Activated naive CD4-positive, alpha-beta T cell treated with anti-CD3 and anti-CD28 coated beads for 36 hours (primary cell): ENCODE results near the gene IGFBP1. TPM values are rescaled to one million over a fixed set of nuclear protein-coding genes. Genes with fewer than 3 reads are reported as not detected.

Experiments
- CTCF ChIA-PET: fragments of 350-600 bp; sonication (Branson Sonifier 250); formaldehyde crosslinking; loops from one replicate; lab custom pipeline; 2021; ENCODE audit warnings: antibody characterized with exemption; lab: Charles Lee
- DNase-seq: peaks from one replicate; pipeline ENCODE4 v3.0.0-alpha.2; 2020
- H3K27ac Mint-ChIP-seq: one replicate; pipeline ENCODE4 v1.8.0; 2021; ENCODE audit warnings: mild to moderate bottlenecking, mixed read lengths
- H3K27me3 Mint-ChIP-seq: one replicate; pipeline ENCODE4 v1.8.0; 2021; ENCODE audit warnings: low read depth, mixed read lengths
- H3K36me3 Mint-ChIP-seq: one replicate; pipeline ENCODE4 v1.8.0; 2021; ENCODE audit warnings: low read depth, mixed read lengths
- H3K4me1 Mint-ChIP-seq: one replicate; pipeline ENCODE4 v1.8.0; 2021; ENCODE audit warnings: low read depth, mixed read lengths
- H3K4me3 Mint-ChIP-seq: one replicate; pipeline ENCODE4 v1.8.0; 2021; ENCODE audit warnings: mild to moderate bottlenecking, moderate library complexity, mixed read lengths
- H3K9me3 Mint-ChIP-seq: one replicate; pipeline ENCODE4 v1.8.0; 2021; ENCODE audit warnings: mixed read lengths
- intact Hi-C: fragments of 100-400 bp; cut with micrococcal nuclease; formaldehyde crosslinking; loops from one replicate; pipeline ENCODE4 v1.15.1; 2023
- total RNA-seq, 2 experiments: library from RNA; stranded (reverse); gene quantifications; one replicate each; pipeline ENCODE4 v1.2.3, GENCODE V29; 2021

IGFBP1 gene
- total RNA-seq, 2 experiments from 2014 or later = not detected

DNA sequence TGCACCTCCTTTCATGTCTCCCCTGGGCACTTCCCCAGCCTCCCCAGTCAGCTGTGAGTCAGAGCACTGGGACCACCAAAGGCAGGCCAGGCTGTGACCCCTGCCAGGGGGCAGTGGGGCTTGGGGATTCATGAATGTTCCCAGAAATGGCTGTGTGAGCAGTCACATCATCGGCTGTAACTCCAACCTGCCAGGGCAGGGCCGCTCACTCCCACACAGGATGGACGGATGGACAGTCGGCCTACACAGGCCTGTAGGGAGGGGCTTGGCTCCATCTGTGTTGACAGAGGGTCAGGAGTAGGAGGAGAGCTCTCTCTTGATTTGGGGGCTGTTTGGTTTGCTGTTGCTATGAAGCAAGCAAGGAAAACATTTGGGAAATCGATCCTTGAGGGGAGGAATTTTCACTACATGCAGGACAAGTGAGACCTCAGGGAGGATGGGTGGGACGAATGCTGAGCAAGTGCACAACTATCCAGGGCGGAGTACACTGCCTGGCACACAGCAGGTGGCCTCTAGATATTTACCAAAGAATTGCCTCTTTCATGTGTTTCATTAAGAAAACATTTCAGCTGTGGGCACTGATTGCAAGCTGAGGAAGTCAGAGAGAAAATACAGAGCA is 2.9 kb upstream of the IGFBP1 start:
- intact Hi-C loops = no loop called here
- Mint-ChIP-seq H3K27me3 (peaks cover 37% of the 10 kb centered on the region), H3K36me3 (no peaks in the 10 kb centered on the region), H3K27ac (no peak overlapping the region), H3K9me3 (no peaks in the 10 kb centered on the region), H3K4me1 (peaks cover 2% of the 10 kb centered on the region), H3K4me3 (no peak overlapping the region)
- CTCF ChIA-PET = no interaction called here
- no peak for DNase-seq

DNA sequence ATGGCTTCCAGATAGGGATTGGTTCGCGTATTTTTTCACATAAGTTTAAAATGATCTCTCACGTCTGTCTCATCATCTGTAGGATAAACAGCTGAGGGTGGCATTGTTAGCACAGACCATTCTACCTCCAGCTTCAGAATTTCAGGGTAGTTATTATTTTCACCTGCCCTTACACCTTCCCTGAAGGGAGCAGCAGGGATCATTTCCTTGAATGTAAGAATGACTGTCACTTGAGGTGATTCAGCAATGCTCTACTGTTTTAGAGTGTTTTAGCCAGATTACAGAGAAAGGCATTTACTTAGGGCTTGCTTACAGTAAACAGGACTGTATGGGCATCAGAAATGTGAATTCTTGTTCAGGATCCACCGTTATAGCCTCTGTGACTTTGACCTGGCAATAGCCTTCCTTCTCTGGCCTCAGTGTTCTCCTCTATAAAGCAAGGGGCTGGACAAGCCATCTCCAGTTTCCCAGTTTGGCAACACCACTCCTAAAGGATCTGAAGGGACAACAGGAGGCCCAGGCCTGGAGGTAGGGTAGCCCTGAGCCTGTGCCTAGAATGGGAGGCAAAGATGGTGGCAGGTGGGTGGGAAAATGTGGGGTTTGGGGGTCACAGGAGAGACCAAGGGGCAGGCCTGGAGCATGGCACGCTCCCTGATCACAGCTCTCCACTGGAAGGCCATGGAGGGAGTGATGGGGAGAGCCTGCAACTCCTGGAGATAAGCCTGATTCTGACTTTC is 1.2 kb upstream of the IGFBP1 start:
- CTCF ChIA-PET = no interaction called here
- Mint-ChIP-seq H3K27ac (no peak overlapping the region), H3K4me3 (no peak overlapping the region), H3K9me3 (no peaks in the 10 kb centered on the region), H3K27me3 (peaks cover 50% of the 10 kb centered on the region), H3K36me3 (no peaks in the 10 kb centered on the region), H3K4me1 (peaks cover 2% of the 10 kb centered on the region)
- no peak for DNase-seq
- intact Hi-C loops = no loop called here

DNA sequence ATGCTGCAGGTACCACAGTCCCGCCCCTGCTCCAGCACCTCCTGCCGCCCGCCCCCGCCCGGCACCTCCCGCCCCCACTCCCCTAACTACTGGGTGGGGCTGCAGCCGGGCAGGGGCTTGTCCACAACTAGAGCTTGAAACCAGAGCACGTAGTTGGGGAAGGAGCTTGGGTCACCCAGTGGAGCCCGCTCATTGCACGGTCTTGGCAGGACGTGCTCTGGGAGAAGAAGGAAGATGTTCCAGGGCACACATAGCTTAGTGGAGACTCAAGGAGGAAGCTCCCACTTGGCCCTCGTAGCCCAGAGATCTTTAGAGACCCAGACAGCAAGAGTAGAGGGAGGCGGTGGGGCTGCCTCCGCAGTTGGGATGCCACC is 692 bp downstream of the IGFBP1 start:
- Mint-ChIP-seq H3K27me3 (peaks cover 55% of the 10 kb centered on the region), H3K9me3 (no peaks in the 10 kb centered on the region), H3K36me3 (no peaks in the 10 kb centered on the region), H3K4me1 (peaks cover 2% of the 10 kb centered on the region), H3K4me3 (no peak overlapping the region), H3K27ac (no peak overlapping the region)
- intact Hi-C loops = no loop called here
- CTCF ChIA-PET = no interaction called here
- DNase-seq = no peak

DNA sequence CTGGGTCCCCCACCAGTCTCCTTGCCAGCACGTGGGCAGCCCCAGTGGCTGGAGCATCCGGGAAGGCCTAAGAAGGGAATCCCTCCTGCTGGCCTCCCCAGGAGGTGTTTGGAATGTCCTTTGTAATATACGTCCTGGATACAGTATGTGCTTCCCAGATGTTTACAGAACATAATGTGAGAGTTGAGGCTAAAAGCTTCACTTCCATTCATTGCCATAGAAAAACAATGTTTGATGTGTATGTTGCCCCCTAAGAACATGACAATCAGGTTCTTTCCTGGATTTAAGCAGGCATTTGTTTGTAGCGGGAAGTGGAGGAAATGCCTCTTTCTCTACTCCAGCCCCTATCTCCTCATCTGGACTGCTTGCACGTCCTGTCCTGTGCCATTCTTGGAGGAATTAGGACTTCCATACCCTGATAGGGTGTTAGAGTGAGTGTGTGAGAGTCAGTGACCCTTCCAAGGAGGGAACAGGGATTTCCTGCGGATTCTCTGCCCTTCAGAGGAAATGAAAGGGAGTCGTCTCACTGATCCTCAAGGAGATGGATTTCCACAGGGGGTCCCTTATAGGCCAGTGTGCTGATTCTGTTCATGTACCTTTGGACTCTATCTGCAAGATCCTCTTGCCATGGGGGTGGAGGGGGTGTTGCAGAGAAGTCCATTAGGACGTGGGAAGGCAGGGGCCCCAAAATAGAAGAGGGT is 1.2 kb downstream of the IGFBP1 start:
- Mint-ChIP-seq H3K36me3 (no peaks in the 10 kb centered on the region), H3K9me3 (no peaks in the 10 kb centered on the region), H3K27me3 (peaks cover 56% of the 10 kb centered on the region), H3K4me3 (no peak overlapping the region), H3K4me1 (peaks cover 2% of the 10 kb centered on the region), H3K27ac (no peak overlapping the region)
- CTCF ChIA-PET = interaction anchor here (1.4 kb wide), 1 partner anchor 13 kb away, joined by 3 read pairs; no protein-coding TSS in a partner anchor
- DNase-seq = no peak
- intact Hi-C loops = no loop called here

DNA sequence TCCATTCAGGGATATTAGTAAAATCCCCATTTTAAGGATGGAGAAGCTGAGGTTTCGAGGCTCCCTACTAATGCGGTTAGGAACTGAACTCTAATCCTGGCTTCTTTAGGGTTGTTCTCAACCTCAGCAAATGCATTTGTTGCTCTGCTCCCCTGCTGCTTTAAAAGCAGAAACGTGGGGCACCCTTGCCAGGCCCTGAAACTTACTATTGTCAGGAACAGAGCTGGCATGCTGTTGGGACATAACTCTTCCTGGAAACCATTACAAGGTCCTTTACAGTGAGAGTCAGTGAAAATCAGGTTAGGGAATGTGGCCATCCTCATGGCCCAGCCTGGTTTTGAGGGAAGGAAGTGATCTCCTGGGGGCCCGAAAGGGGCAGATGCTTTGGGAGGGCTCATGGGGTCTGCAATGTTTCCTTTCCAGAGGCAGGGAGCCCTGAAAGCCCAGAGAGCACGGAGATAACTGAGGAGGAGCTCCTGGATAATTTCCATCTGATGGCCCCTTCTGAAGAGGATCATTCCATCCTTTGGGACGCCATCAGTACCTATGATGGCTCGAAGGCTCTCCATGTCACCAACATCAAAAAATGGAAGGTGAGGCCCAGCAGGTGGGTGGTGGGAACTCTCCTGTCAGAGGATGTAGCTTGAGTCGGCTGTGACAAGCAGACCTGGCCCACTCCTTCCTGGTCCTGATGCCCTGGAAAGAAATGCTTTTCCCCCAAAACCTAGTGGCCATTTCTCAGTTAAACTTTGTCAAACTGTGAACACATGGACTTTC is 2.0 kb downstream of the IGFBP1 start:
- H3K4me1 Mint-ChIP-seq = peaks cover 2% of the 10 kb centered on the region
- DNase-seq = no peak
- CTCF ChIA-PET = interaction anchor here (0.7 to 1.4 kb wide), 5 partner anchors 8 to 1203 kb away, joined by 3 to 5 read pairs (median 4); no protein-coding TSS in a partner anchor
- no peaks in the 10 kb centered on the region for H3K9me3 Mint-ChIP-seq
- intact Hi-C loops = no loop called here
- no peak overlapping the region for H3K4me3 Mint-ChIP-seq
- H3K27ac Mint-ChIP-seq = no peak overlapping the region
- H3K36me3 Mint-ChIP-seq = no peaks in the 10 kb centered on the region
- peaks cover 53% of the 10 kb centered on the region for H3K27me3 Mint-ChIP-seq

DNA sequence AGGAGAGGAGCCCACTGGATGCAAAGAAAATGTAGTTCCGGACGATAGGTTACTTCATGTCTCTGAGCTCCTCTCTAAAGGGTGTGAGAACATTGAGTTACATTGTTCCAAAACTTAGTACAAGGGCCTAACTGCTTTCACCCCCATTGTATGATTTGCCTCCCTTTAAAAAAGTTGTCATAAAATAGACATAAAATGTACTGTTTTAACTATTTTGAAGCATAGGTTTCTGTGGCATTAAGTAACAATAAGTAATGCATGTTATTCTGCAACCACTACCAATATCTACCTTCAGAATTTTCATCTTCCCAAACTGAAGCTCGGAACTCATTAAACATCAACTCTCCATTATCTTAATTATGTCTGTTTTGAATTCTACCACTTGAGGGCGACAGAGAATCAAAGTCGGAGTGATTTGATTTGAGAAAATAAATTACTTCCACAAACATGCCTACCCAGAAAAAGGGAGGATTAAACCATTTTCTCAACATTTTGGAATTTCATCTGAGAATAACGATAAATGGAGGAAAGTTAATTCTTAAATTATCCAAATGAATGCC is 2.7 kb downstream of the IGFBP1 start:
- Mint-ChIP-seq H3K36me3 (no peaks in the 10 kb centered on the region), H3K27ac (no peak overlapping the region), H3K27me3 (peaks cover 50% of the 10 kb centered on the region), H3K4me1 (peaks cover 2% of the 10 kb centered on the region), H3K9me3 (no peaks in the 10 kb centered on the region), H3K4me3 (no peak overlapping the region)
- intact Hi-C loops = loop anchor here (1.0 kb wide), 2 partner anchors 26 to 1197 kb away; no protein-coding TSS in a partner anchor
- CTCF ChIA-PET = interaction anchor here (0.7 to 1.4 kb wide), 5 partner anchors 8 to 1202 kb away, joined by 3 to 5 read pairs (median 4); no protein-coding TSS in a partner anchor
- no peak for DNase-seq

DNA sequence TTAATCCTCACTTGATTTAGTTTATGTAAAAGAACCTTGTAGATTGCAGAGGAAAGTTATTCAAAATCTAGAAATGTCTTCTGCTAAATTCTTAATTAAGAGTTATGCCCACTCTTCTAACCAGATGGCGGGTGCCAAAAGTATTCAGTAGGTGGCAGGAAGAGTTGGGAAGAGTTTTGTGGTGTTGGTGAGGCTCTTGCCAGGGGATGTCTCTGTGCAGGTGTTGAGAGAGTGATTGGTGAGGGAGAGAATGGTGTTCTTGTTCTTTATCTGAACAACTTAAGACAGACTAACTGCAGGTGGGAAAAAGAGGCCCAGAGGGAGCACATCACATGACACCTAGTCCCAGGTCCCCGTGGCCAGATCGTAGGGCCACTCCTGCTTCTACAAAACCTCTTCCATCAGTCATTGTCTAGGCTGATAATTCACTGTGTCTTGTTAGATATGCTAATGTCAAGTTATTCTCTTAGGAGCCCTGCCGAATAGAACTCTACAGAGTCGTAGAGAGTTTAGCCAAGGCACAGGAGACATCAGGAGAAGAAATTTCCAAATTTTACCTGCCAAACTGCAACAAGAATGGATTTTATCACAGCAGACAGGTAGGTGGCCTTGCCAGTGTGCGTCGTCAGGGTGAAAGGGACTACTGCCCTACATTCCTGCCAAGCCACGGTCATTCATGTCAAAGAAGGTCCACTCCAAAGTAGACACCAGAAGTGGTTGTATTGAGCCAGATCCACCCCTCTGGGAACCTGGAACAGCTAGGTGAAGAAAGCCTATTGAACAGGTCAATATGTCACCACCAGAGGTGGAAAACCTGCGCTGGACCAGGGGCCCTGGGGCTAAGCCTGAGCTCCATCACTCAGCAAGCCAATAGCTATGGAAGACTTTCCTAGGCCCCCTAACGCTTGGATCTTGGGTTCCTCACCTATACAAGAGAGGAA is 3.4 kb downstream of the IGFBP1 start:
- peaks cover 52% of the 10 kb centered on the region for H3K27me3 Mint-ChIP-seq
- CTCF ChIA-PET = interaction anchor here (0.7 to 1.5 kb wide), 3 partner anchors 9 to 32 kb away, joined by 3 to 5 read pairs (median 4); no protein-coding TSS in a partner anchor
- intact Hi-C loops = loop anchor here (1.0 kb wide), 2 partner anchors 26 to 1197 kb away; no protein-coding TSS in a partner anchor
- H3K36me3 Mint-ChIP-seq = no peaks in the 10 kb centered on the region
- H3K4me1 Mint-ChIP-seq = peaks cover 2% of the 10 kb centered on the region
- no peak overlapping the region for H3K4me3 Mint-ChIP-seq
- DNase-seq = no peak
- no peak overlapping the region for H3K27ac Mint-ChIP-seq
- H3K9me3 Mint-ChIP-seq = no peaks in the 10 kb centered on the region

DNA sequence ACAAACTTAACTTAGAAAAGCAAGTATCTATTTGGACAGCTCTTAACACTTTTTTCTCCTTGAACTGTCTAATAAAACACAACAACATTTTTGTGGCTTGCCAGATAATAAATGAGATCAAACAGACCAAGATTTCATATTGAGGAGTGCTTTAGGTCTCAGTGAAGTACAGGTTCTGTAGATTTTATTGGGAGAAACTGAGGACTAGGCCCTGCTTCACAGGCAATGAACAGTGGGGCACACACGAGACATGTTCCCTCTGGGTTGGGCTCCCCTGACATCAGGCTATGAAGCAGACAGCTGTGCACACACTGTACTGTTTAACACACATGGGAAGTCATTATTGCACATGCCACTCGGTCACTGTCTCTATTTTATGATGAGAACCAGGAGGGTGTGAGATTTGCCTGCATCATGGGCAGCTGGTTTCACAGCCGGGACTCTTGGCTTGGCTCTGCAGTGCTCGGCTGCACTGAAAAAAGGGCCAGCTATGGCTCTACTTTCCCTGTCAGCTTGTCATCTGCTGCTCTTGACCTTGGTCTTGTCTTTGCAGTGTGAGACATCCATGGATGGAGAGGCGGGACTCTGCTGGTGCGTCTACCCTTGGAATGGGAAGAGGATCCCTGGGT is 4.2 kb downstream of the IGFBP1 start:
- Mint-ChIP-seq H3K36me3 (no peaks in the 10 kb centered on the region), H3K4me1 (peaks cover 2% of the 10 kb centered on the region), H3K27ac (no peak overlapping the region), H3K27me3 (peaks cover 53% of the 10 kb centered on the region), H3K9me3 (no peaks in the 10 kb centered on the region), H3K4me3 (no peak overlapping the region)
- intact Hi-C loops = no loop called here
- DNase-seq = no peak
- CTCF ChIA-PET = interaction anchor here (1.0 to 1.5 kb wide), 2 partner anchors 10 to 31 kb away, joined by 3 to 4 read pairs; no protein-coding TSS in a partner anchor

DNA sequence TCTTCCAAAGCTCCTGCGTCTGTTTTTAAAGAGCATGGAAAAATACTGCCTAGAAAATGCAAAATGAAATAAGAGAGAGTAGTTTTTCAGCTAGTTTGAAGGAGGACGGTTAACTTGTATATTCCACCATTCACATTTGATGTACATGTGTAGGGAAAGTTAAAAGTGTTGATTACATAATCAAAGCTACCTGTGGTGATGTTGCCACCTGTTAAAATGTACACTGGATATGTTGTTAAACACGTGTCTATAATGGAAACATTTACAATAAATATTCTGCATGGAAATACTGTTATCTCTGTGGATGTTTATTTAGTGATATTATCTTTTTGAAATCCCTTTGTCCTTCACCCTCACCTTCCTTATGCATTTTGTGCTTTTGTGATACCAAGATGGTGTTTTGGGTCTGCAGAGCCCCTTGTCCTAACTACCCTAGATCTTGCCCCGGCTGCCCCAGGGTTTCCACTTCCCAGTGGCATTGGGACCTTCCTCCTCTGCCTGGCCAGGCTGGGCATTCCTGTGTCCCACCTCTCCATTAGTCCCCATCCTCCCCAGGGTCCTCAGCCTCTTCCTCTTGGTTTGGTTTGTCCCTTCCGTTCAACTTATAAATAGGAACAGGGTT is 5.2 kb downstream of the IGFBP1 start:
- Mint-ChIP-seq H3K36me3 (no peaks in the 10 kb centered on the region), H3K4me3 (no peak overlapping the region), H3K27me3 (peaks cover 44% of the 10 kb centered on the region), H3K27ac (no peak overlapping the region), H3K9me3 (no peaks in the 10 kb centered on the region), H3K4me1 (no peaks in the 10 kb centered on the region)
- CTCF ChIA-PET = interaction anchor here (0.6 to 1.2 kb wide), 2 partner anchors 30 to 514 kb away, joined by 3 read pairs; no protein-coding TSS in a partner anchor
- DNase-seq = no peak
- intact Hi-C loops = no loop called here

DNA sequence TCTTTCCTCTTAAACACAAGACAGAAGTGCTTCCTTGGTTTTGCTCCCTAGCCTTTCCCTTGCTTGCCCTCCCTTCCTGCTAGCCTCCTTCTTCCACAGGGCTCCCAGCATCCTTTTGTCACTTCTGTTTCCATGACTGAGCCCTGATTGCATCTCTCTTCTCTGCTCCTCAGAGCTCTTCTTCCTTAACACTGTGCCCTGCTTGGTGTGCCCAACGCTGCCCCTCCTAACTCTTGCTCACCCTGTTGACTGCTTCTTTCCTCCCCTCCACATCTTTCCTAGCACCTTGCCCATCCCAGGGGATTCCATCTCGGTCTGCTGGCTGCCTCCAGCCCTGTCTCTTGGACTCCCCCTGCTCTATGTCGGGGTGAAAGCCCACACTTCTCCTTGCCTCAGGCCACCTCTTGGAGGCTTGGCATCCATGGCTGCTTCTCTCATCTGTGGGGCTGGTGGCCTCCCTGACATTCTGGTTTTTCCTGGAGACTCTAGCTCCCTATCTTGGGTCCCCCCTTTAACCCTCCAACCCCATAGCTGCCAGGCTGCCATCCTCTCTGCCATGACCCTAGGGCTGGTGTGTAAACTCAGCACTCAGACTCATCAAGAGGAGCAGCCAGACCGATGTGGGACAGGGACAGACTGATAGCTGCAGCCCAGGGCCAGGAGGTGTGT is 5.8 kb downstream of the IGFBP1 start:
- no peaks in the 10 kb centered on the region for H3K4me1 Mint-ChIP-seq

More for the DNA sequence above, 5.8 kb downstream of the IGFBP1 start:
- intact Hi-C loops = no loop called here
- no peak overlapping the region for H3K4me3 Mint-ChIP-seq
- H3K9me3 Mint-ChIP-seq = no peaks in the 10 kb centered on the region
- no peaks in the 10 kb centered on the region for H3K36me3 Mint-ChIP-seq
- H3K27me3 Mint-ChIP-seq = peaks cover 42% of the 10 kb centered on the region
- no peak overlapping the region for H3K27ac Mint-ChIP-seq
- DNase-seq = no peak
- CTCF ChIA-PET = interaction anchor here (1.2 kb wide), 1 partner anchor 29 kb away, joined by 3 read pairs; no protein-coding TSS in a partner anchor
